Parathyroid adenoma (tissue), 2 donors: ENCODE measurements around the gene DHRS12.
A peak's percentile ranks its signal among the peaks of the same experiment; 100 is the strongest.

Experiments used
- H2AFZ ChIP-seq: fragments of 300-600 bp; sonication (generic); one replicate; pipeline ENCODE4 v1.7.0; 2017; ENCODE audit warnings: antibody characterized with exemption, mild to moderate bottlenecking
- H3K27ac ChIP-seq: fragments of 300-600 bp; sonication (generic); one replicate; pipeline ENCODE4 v1.7.0; 2017
- H3K27me3 ChIP-seq: fragments of 300-600 bp; sonication (generic); one replicate; pipeline ENCODE4 v1.7.0; 2017; ENCODE audit warnings: low read length; ENCODE audit not compliant: control insufficient read depth, insufficient read depth
- H3K36me3 ChIP-seq: fragments of 300-600 bp; sonication (generic); one replicate; pipeline ENCODE4 v1.7.0; 2017; ENCODE audit warnings: low read length; ENCODE audit not compliant: control insufficient read depth, insufficient read depth
- H3K4me1 ChIP-seq: fragments of 300-600 bp; sonication (generic); one replicate; pipeline ENCODE4 v1.7.0; 2017; ENCODE audit warnings: control low read depth
- H3K4me2 ChIP-seq: fragments of 300-600 bp; sonication (generic); one replicate; pipeline ENCODE4 v1.7.0; 2017; ENCODE audit warnings: low read length
- H3K4me3 ChIP-seq: fragments of 300-600 bp; sonication (generic); one replicate; pipeline ENCODE4 v1.7.0; 2017; ENCODE audit warnings: low read depth, low read length
- H3K79me2 ChIP-seq: fragments of 300-600 bp; sonication (generic); one replicate; pipeline ENCODE4 v1.7.0; 2017; ENCODE audit warnings: control low read depth
- H3K9ac ChIP-seq: fragments of 300-600 bp; sonication (generic); one replicate; pipeline ENCODE4 v1.7.0; 2017; ENCODE audit warnings: mild to moderate bottlenecking
- H3K9me3 ChIP-seq: fragments of 300-600 bp; sonication (generic); one replicate; pipeline ENCODE4 v1.7.0; 2017; ENCODE audit warnings: low read length; ENCODE audit not compliant: control insufficient read depth
- CTCF ChIP-seq: fragments of 300-600 bp; sonication (generic); IDR thresholded peaks from one replicate; pipeline ENCODE4 v1.7.0; 2017; ENCODE audit warnings: antibody characterized with exemption, mild to moderate bottlenecking
- donor health status: primary hyperparathyroidism.

Gene DHRS12

GRCh38 chr13:51818276-51818675, 14.3 kb upstream of the DHRS12 start:
- no peaks in the 10 kb centered on the region for H3K79me2 ChIP-seq
- no peaks in the 10 kb centered on the region for H3K27me3 ChIP-seq
- H3K9ac ChIP-seq: no peak overlapping the region
- no peaks in the 10 kb centered on the region for H3K9me3 ChIP-seq
- no peaks in the 10 kb centered on the region for H3K36me3 ChIP-seq
- H3K27ac ChIP-seq: no peak overlapping the region
- no peak overlapping the region for H3K4me3 ChIP-seq
- no peak overlapping the region for H2AFZ ChIP-seq
- TF ChIP-seq CTCF: no peak
- H3K4me1 ChIP-seq: peaks cover 3% of the 10 kb centered on the region
- no peak overlapping the region for H3K4me2 ChIP-seq

GRCh38 chr13:51817717-51818116, 13.8 kb upstream of the DHRS12 start:
- H3K4me2 ChIP-seq: no peak overlapping the region
- no peak overlapping the region for H3K27ac ChIP-seq
- no peaks in the 10 kb centered on the region for H3K27me3 ChIP-seq
- no peaks in the 10 kb centered on the region for H3K9me3 ChIP-seq
- no peak overlapping the region for H3K4me3 ChIP-seq
- no peak for TF ChIP-seq CTCF
- H3K9ac ChIP-seq: no peak overlapping the region
- H3K36me3 ChIP-seq: no peaks in the 10 kb centered on the region
- no peaks in the 10 kb centered on the region for H3K79me2 ChIP-seq
- H2AFZ ChIP-seq: no peak overlapping the region
- H3K4me1 ChIP-seq: peaks cover 3% of the 10 kb centered on the region

GRCh38 chr13:51816604-51817249, 12.8 kb upstream of the DHRS12 start:
- Histone ChIP-seq H3K9ac (no peak overlapping the region), H3K79me2 (no peaks in the 10 kb centered on the region), H3K27ac (no peak overlapping the region), H3K9me3 (no peaks in the 10 kb centered on the region), H3K4me2 (no peak overlapping the region), H3K4me1 (peaks cover 3% of the 10 kb centered on the region), H3K36me3 (no peaks in the 10 kb centered on the region), H3K4me3 (no peak overlapping the region), H2AFZ (no peak overlapping the region), H3K27me3 (no peaks in the 10 kb centered on the region)
- no peak for TF ChIP-seq CTCF

- Histone ChIP-seq H3K79me2 (no peaks in the 10 kb centered on the region), H3K4me3 (no peak overlapping the region), H3K9me3 (no peaks in the 10 kb centered on the region), H3K9ac (no peak overlapping the region), H2AFZ (peak overlapping the region; percentile 78), H3K4me2 (no peak overlapping the region), H3K36me3 (no peaks in the 10 kb centered on the region), H3K4me1 (peaks cover 3% of the 10 kb centered on the region), H3K27me3 (no peaks in the 10 kb centered on the region), H3K27ac (no peak overlapping the region)
- no peak for TF ChIP-seq CTCF
These were observed 11.9 kb upstream of the DHRS12 start for GRCh38 chr13:51815848-51816247.
